ENCODE data around the gene JPH4. TPM values are rescaled to one million over a fixed set of nuclear protein-coding genes. Genes with fewer than 3 reads are reported as not detected.

The JPH4 gene
- total RNA-seq, 1 experiment from 2014 or later = 6.8 TPM

DNA sequence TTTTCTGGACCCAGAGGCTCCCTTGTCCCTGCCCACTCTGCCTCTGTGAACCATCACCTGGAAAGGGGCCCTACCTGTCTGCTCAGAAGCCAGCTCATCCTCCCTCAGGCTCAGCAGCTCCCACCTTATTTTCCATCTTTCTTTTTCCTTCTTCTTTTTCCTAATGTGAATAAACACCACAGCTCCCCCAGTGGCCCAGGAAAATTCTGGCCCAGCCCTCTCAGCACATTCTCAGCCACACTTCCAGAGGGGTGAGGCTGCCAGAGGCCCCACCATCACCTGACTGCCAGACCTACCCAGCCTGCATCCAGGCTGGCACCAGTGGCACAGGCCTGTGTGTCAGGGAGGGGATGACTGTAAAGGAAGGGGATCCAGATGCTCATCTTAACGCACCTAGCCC, 50.0 kb downstream of the JPH4 start:
- H2BK12ac ChIP-seq (ENCODE audit: insufficient read length, low read depth, low read length) = no peak overlapping the region
- no peak overlapping the region for H3T11ph ChIP-seq (ENCODE audit: low read length)
- Mint-ChIP-seq H3K4me3 (no peak overlapping the region), H3K27ac (peak overlapping the region; percentile 69 to 96 (median 73); a peak in 6 of 7 replicates), H3K9me3 (no peaks in the 10 kb centered on the region), H3K36me3 (ENCODE audit: insufficient read depth in 1 of 3, low read depth in 3 of 3) (peaks cover 63 to 70% (median 69%) of the 10 kb centered on the region in 3 experiments), H3K27me3 (ENCODE audit: low read depth) (no peaks in the 10 kb centered on the region), H3K4me1 (peaks cover 23 to 32% of the 10 kb centered on the region in 2 experiments)
- no peak overlapping the region for H3K4me2 ChIP-seq (ENCODE audit: insufficient read depth, insufficient read length, low read length)
- no peak overlapping the region for H2BK120ac ChIP-seq (ENCODE audit: low read depth, low read length, poor library complexity, severe bottlenecking)
- H3K18ac ChIP-seq (ENCODE audit: insufficient read length, low read depth, low read length) = no peak overlapping the region
- H2AK5ac ChIP-seq (ENCODE audit: insufficient read length, low read length) = no peak overlapping the region
- no peak overlapping the region for H2BK5ac ChIP-seq (ENCODE audit: insufficient read length, low read length)
- TF ChIP-seq CTCF (conservative IDR thresholded peaks at IDR 0.05) = peak; percentile 58
- H3K14ac ChIP-seq (ENCODE audit: insufficient read depth, low read length) = no peak overlapping the region
- H4K5ac ChIP-seq (ENCODE audit: insufficient read length, low read depth, low read length) = no peak overlapping the region
- H3K79me1 ChIP-seq (ENCODE audit: insufficient read depth, low read depth, low read length, poor library complexity, severe bottlenecking) = no peaks in the 10 kb centered on the region
- no peaks in the 10 kb centered on the region for H4K20me1 ChIP-seq (ENCODE audit: control insufficient read depth, insufficient read depth, insufficient read length)
- no peak overlapping the region for H3K27ac ChIP-seq (ENCODE audit: insufficient read length, low read depth, low read length)
- H3K27me3 ChIP-seq (ENCODE audit: insufficient read depth, low read length) = no peaks in the 10 kb centered on the region
- no peak overlapping the region for H2BK15ac ChIP-seq (ENCODE audit: low read depth, low read length)
- no CpG with 5 or more reads among the region's 1 CpG for WGBS (ENCODE audit: extremely low coverage, insufficient read length, low lambda C conversion rate)
- H3K4me1 ChIP-seq (ENCODE audit: insufficient read depth, low read length) = no peaks in the 10 kb centered on the region; the same call in 1 of the 2 replicates
- no peaks in the 10 kb centered on the region for H3K23me2 ChIP-seq (ENCODE audit: insufficient read length, low read depth, low read length, poor library complexity, severe bottlenecking)
- no peak overlapping the region for H3K23ac ChIP-seq (ENCODE audit: insufficient read length, low read depth, low read length)
- H3K9ac ChIP-seq (ENCODE audit: extremely low read depth, insufficient read length, low read length) = no peak overlapping the region
- H3K56ac ChIP-seq (ENCODE audit: insufficient read length, low read depth, low read length) = no peak overlapping the region
- no peaks in the 10 kb centered on the region for H3K79me2 ChIP-seq (ENCODE audit: insufficient read depth, low read length)
- H4K8ac ChIP-seq (replicated peaks; ENCODE audit: insufficient read length, low read depth, low read length) = no peak overlapping the region
- peak; percentile 49 for DNase-seq
- no peak overlapping the region for H4K91ac ChIP-seq (ENCODE audit: insufficient read length, low read depth, low read length)
- H3K9me3 ChIP-seq (ENCODE audit: control insufficient read depth, low read depth, low read length) = no peaks in the 10 kb centered on the region
- H2AFZ ChIP-seq (ENCODE audit: low read length) = no peak overlapping the region
- no peak overlapping the region for H3K4ac ChIP-seq (ENCODE audit: low read depth, low read length)
- no peak overlapping the region for H2BK20ac ChIP-seq (ENCODE audit: low read depth, low read length, poor library complexity, severe bottlenecking)

Measured in H9 (cell line).